GM23338 (cell line): Measurements from ENCODE around the gene KIF6. TPM values are rescaled to one million over a fixed set of nuclear protein-coding genes. Genes with fewer than 3 reads are reported as not detected.

Source experiments
- ATAC-seq: fragments of 200-7000 bp; cut with Tn5 transposase; 3 replicates; pipeline ENCODE4 v1.9.1; 2020
- DNase-seq: peaks from one replicate; pipeline ENCODE4 v3.0.0-alpha.2; 2015; ENCODE audit warnings: low spot score
- H2AFZ ChIP-seq: fragments of 200-600 bp; sonication (generic); 2 replicates; pipeline ENCODE4 v1.8.0; 2016; ENCODE audit warnings: antibody characterized with exemption, mild to moderate bottlenecking, moderate library complexity
- H3F3A ChIP-seq: fragments of 200-600 bp; sonication (generic); replicated peaks from 2 replicates; pipeline ENCODE4 v1.8.0; 2017; ENCODE audit warnings: antibody characterized with exemption, mixed run types, low read depth
- H3K27ac ChIP-seq: fragments of 200-600 bp; sonication (generic); 2 replicates; pipeline ENCODE4 v1.6.1; 2016; ENCODE audit warnings: low read depth
- H3K27me3 ChIP-seq: fragments of 200-600 bp; sonication (generic); 2 replicates; pipeline ENCODE4 v1.8.0; 2016; ENCODE audit warnings: mild to moderate bottlenecking, mixed run types, moderate library complexity; ENCODE audit not compliant: insufficient read depth
- H3K36me3 ChIP-seq: fragments of 200-600 bp; sonication (generic); 2 replicates; pipeline ENCODE4 v1.8.0; 2016; ENCODE audit warnings: mild to moderate bottlenecking; ENCODE audit not compliant: insufficient read depth
- H3K4me1 ChIP-seq: fragments of 200-600 bp; sonication (generic); 2 replicates; pipeline ENCODE4 v1.8.0; 2016; ENCODE audit warnings: mild to moderate bottlenecking, moderate library complexity; ENCODE audit not compliant: insufficient read depth
- H3K4me2 ChIP-seq: fragments of 200-600 bp; sonication (generic); 2 replicates; pipeline ENCODE4 v1.7.1; 2017; ENCODE audit warnings: mixed run types
- H3K4me3 ChIP-seq: fragments of 200-600 bp; sonication (generic); 2 replicates; pipeline ENCODE4 v1.6.1; 2016; ENCODE audit warnings: mixed run types
- H3K79me2 ChIP-seq: fragments of 200-600 bp; sonication (generic); replicated peaks from 2 replicates; pipeline ENCODE4 v1.8.0; 2017; ENCODE audit warnings: mild to moderate bottlenecking; ENCODE audit not compliant: insufficient read depth
- H3K9me2 ChIP-seq: fragments of 200-600 bp; sonication (generic); 2 replicates; pipeline ENCODE4 v1.8.0; 2017; ENCODE audit not compliant: insufficient read depth
- H4K20me1 ChIP-seq: fragments of 200-600 bp; sonication (generic); replicated peaks from 2 replicates; pipeline ENCODE4 v1.8.0; 2017; ENCODE audit warnings: mild to moderate bottlenecking; ENCODE audit not compliant: insufficient read depth
- H3K27ac Mint-ChIP-seq: 2 replicates; pipeline ENCODE4 v1.8.0; 2020; ENCODE audit warnings: inconsistent platforms, mild to moderate bottlenecking, moderate library complexity, mixed read lengths
- H3K27me3 Mint-ChIP-seq: 3 replicates; pipeline ENCODE4 v1.8.0; 2022; ENCODE audit warnings: low read depth, mild to moderate bottlenecking, moderate library complexity, mixed read lengths, inconsistent platforms; ENCODE audit not compliant: insufficient read depth, poor library complexity
- H3K36me3 Mint-ChIP-seq: 3 replicates; pipeline ENCODE4 v1.8.0; 2021; ENCODE audit warnings: low read depth, mild to moderate bottlenecking, inconsistent platforms, moderate library complexity, mixed read lengths
- H3K4me1 Mint-ChIP-seq: 3 replicates; pipeline ENCODE4 v1.8.0; 2020; ENCODE audit warnings: mild to moderate bottlenecking, inconsistent platforms, mixed read lengths
- H3K4me3 Mint-ChIP-seq: 3 replicates; pipeline ENCODE4 v1.8.0; 2021; ENCODE audit warnings: moderate library complexity, mild to moderate bottlenecking, inconsistent platforms, mixed read lengths
- H3K9me3 Mint-ChIP-seq: 3 replicates; pipeline ENCODE4 v1.8.0; 2020; ENCODE audit warnings: moderate library complexity, mild to moderate bottlenecking, inconsistent platforms, mixed read lengths
- CREB1 ChIP-seq: fragments of 250-450 bp; sonication (Bioruptor Pico); IDR thresholded peaks from 2 replicates; pipeline ENCODE4 v1.5.0; 2020; ENCODE audit warnings: low read depth, mild to moderate bottlenecking, moderate library complexity
- CTCF ChIP-seq, 2 experiments: fragments of 200-600 bp in 1 of 2; sonication (generic) in 1 of 2; conservative IDR thresholded peaks; 2 replicates each; pipeline versions ENCODE4 v1.5.1 to v1.6.1; 2016 to 2017; ENCODE audit warnings: antibody characterized with exemption in 2 of 2, low read depth in 2 of 2, mild to moderate bottlenecking in 2 of 2, moderate library complexity in 1 of 2
- EZH2 ChIP-seq: fragments of 200-600 bp; sonication (generic); IDR thresholded peaks from one replicate; pipeline ENCODE4 v1.8.0; 2017; ENCODE audit warnings: antibody characterized with exemption, mild to moderate bottlenecking, low read depth; ENCODE audit not compliant: unreplicated experiment
- EZH2phosphoT487 ChIP-seq: fragments of 200-600 bp; sonication (generic); IDR thresholded peaks from one replicate; pipeline ENCODE4 v1.8.1; 2018; ENCODE audit warnings: antibody characterized with exemption; ENCODE audit not compliant: unreplicated experiment
- JUNB ChIP-seq: IDR thresholded peaks from one replicate; pipeline ENCODE4 v1.6.1; 2016; ENCODE audit warnings: antibody characterized with exemption; ENCODE audit not compliant: unreplicated experiment
- NANOG ChIP-seq: IDR thresholded peaks from 2 replicates; pipeline ENCODE4 v1.6.1; 2016; ENCODE audit warnings: antibody characterized with exemption, borderline replicate concordance
- POLR2AphosphoS5 ChIP-seq: IDR thresholded peaks from 2 replicates; pipeline ENCODE4 v1.6.1; 2016; ENCODE audit warnings: antibody characterized with exemption, low read depth
- REST ChIP-seq: IDR thresholded peaks from one replicate; pipeline ENCODE4 v1.6.1; 2018; ENCODE audit warnings: antibody characterized with exemption; ENCODE audit not compliant: unreplicated experiment
- STAT1 ChIP-seq: IDR thresholded peaks from one replicate; pipeline ENCODE4 v1.6.1; 2016; ENCODE audit warnings: antibody characterized with exemption; ENCODE audit not compliant: unreplicated experiment
- ZNF114 ChIP-seq: fragments of 250-450 bp; sonication (Bioruptor Pico); IDR thresholded peaks from 2 replicates; pipeline ENCODE4 v1.5.0; 2020; ENCODE audit warnings: mild to moderate bottlenecking, moderate library complexity
- ZNF331 ChIP-seq: fragments of 250-450 bp; sonication (Bioruptor Pico); IDR thresholded peaks from 2 replicates; pipeline ENCODE4 v1.5.0; 2020; ENCODE audit warnings: low read depth, mild to moderate bottlenecking, moderate library complexity
- polyA plus RNA-seq: library from polyadenylated mRNA; unstranded; fragments of >200 nt; fragmentation: Nextera tagmentation; extraction: Ambion mirVana; gene quantifications from 2 replicates; pipeline ENCODE4 v1.2.1, GENCODE V29; 2016
- total RNA-seq: library from RNA; depleted of rRNA; stranded (reverse); fragments of >200 nt; shearing (Covaris generic); gene quantifications from 2 replicates; pipeline ENCODE4 v1.2.3, GENCODE V29; 2014
- TF ChIP-seq, protein P1 (sequence below): IDR thresholded peaks from 2 replicates; pipeline ENCODE4 v1.6.1; 2016; ENCODE audit warnings: antibody characterized with exemption
- TF ChIP-seq, protein P2 (sequence below): fragments of 250-450 bp; sonication (Bioruptor Pico); IDR thresholded peaks from 2 replicates; pipeline ENCODE4 v1.5.0; 2020; ENCODE audit warnings: mild to moderate bottlenecking, moderate library complexity

The KIF6 gene
- total and polyA plus RNA-seq, 2 experiments from 2014 or later = 0.87 to 1.7 TPM

DNA sequence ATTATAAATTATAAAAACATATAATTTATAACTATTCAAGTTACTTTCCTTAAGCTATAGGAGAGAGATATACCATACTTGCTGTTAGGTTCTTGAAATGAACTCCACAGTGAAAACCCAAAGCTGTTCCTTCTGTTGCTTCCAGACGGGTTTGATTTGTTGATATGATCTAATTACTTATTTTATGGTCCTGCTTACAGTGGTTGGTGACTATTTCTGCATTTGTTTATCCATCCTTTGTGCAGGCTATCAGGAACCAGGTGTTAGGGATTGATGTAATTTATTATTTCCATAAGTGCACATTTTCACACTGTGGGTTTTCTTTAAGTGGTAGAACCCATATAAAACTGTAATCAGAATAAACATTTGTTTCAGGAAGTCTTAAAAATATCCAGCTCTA lies 167.1 kb downstream of the KIF6 start:
- peaks cover 24% of the 10 kb centered on the region for H3K4me1 Mint-ChIP-seq
- peaks cover 7% of the 10 kb centered on the region; the same call in 1 of the 2 replicates for H3K9me2 ChIP-seq
- no peak overlapping the region for H2AFZ ChIP-seq
- H3K27me3 Mint-ChIP-seq = peaks cover 13% of the 10 kb centered on the region
- H3K79me2 ChIP-seq = no peaks in the 10 kb centered on the region
- no peaks in the 10 kb centered on the region for H3K9me3 Mint-ChIP-seq
- no peaks in the 10 kb centered on the region for H3K36me3 Mint-ChIP-seq
- no peak overlapping the region for H3K4me3 Mint-ChIP-seq
- no peaks in the 10 kb centered on the region for H4K20me1 ChIP-seq
- no peaks in the 10 kb centered on the region for H3K27me3 ChIP-seq
- no peak overlapping the region for H3K4me2 ChIP-seq
- ATAC-seq = no peak
- no peak overlapping the region for H3K27ac Mint-ChIP-seq
- H3F3A ChIP-seq = no peaks in the 10 kb centered on the region
- H3K4me3 ChIP-seq = no peak overlapping the region
- no peaks in the 10 kb centered on the region for H3K36me3 ChIP-seq
- DNase-seq = no peak
- peaks cover 6% of the 10 kb centered on the region for H3K4me1 ChIP-seq
- H3K27ac ChIP-seq = no peak overlapping the region
- no peak for TF ChIP-seq POLR2AphosphoS5
- TF ChIP-seq EZH2phosphoT487 = no peak
- TF ChIP-seq NANOG = no peak
- TF ChIP-seq CTCF (conservative IDR thresholded peaks at IDR 0.05; ENCODE audit: low read depth in 2 of 2) = no peak
- TF ChIP-seq STAT1 = no peak
- TF ChIP-seq, protein P1, sequence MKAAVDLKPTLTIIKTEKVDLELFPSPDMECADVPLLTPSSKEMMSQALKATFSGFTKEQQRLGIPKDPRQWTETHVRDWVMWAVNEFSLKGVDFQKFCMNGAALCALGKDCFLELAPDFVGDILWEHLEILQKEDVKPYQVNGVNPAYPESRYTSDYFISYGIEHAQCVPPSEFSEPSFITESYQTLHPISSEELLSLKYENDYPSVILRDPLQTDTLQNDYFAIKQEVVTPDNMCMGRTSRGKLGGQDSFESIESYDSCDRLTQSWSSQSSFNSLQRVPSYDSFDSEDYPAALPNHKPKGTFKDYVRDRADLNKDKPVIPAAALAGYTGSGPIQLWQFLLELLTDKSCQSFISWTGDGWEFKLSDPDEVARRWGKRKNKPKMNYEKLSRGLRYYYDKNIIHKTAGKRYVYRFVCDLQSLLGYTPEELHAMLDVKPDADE = no peak
- no peak for TF ChIP-seq JUNB
- TF ChIP-seq, protein P2, sequence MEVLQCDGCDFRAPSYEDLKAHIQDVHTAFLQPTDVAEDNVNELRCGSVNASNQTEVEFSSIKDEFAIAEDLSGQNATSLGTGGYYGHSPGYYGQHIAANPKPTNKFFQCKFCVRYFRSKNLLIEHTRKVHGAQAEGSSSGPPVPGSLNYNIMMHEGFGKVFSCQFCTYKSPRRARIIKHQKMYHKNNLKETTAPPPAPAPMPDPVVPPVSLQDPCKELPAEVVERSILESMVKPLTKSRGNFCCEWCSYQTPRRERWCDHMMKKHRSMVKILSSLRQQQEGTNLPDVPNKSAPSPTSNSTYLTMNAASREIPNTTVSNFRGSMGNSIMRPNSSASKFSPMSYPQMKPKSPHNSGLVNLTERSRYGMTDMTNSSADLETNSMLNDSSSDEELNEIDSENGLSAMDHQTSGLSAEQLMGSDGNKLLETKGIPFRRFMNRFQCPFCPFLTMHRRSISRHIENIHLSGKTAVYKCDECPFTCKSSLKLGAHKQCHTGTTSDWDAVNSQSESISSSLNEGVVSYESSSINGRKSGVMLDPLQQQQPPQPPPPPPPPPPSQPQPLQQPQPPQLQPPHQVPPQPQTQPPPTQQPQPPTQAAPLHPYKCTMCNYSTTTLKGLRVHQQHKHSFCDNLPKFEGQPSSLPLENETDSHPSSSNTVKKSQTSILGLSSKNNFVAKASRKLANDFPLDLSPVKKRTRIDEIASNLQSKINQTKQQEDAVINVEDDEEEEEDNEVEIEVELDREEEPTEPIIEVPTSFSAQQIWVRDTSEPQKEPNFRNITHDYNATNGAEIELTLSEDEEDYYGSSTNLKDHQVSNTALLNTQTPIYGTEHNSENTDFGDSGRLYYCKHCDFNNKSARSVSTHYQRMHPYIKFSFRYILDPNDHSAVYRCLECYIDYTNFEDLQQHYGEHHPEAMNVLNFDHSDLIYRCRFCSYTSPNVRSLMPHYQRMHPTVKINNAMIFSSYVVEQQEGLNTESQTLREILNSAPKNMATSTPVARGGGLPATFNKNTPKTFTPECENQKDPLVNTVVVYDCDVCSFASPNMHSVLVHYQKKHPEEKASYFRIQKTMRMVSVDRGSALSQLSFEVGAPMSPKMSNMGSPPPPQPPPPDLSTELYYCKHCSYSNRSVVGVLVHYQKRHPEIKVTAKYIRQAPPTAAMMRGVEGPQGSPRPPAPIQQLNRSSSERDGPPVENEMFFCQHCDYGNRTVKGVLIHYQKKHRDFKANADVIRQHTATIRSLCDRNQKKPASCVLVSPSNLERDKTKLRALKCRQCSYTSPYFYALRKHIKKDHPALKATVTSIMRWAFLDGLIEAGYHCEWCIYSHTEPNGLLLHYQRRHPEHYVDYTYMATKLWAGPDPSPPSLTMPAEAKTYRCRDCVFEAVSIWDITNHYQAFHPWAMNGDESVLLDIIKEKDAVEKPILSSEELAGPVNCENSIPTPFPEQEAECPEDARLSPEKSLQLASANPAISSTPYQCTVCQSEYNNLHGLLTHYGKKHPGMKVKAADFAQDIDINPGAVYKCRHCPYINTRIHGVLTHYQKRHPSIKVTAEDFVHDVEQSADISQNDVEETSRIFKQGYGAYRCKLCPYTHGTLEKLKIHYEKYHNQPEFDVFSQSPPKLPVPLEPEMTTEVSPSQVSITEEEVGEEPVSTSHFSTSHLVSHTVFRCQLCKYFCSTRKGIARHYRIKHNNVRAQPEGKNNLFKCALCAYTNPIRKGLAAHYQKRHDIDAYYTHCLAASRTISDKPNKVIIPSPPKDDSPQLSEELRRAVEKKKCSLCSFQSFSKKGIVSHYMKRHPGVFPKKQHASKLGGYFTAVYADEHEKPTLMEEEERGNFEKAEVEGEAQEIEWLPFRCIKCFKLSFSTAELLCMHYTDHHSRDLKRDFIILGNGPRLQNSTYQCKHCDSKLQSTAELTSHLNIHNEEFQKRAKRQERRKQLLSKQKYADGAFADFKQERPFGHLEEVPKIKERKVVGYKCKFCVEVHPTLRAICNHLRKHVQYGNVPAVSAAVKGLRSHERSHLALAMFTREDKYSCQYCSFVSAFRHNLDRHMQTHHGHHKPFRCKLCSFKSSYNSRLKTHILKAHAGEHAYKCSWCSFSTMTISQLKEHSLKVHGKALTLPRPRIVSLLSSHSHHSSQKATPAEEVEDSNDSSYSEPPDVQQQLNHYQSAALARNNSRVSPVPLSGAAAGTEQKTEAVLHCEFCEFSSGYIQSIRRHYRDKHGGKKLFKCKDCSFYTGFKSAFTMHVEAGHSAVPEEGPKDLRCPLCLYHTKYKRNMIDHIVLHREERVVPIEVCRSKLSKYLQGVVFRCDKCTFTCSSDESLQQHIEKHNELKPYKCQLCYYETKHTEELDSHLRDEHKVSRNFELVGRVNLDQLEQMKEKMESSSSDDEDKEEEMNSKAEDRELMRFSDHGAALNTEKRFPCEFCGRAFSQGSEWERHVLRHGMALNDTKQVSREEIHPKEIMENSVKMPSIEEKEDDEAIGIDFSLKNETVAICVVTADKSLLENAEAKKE = no peak
- TF ChIP-seq CREB1 (CRISPR knock-in tag) = no peak
- TF ChIP-seq ZNF331 = no peak
- no peak for TF ChIP-seq ZNF114 (CRISPR knock-in tag)
- TF ChIP-seq EZH2 = no peak
- no peak for TF ChIP-seq REST
